Endothelial cell of umbilical vein (primary cell): ENCODE data around the gene ARHGAP20. TPM values are rescaled to one million over a fixed set of nuclear protein-coding genes. Genes with fewer than 3 reads are reported as not detected.

Experiments
- BruUV-seq: library from RNA; stranded (reverse); fragments of 400-500 nt; replicated peaks from 2 replicates; lab custom pipeline; 2021; lab: Mats Ljungman, UMichigan
- CTCF ChIA-PET: fragments of 300-600, 350-600 bp; sonication (Branson Sonifier 250); formaldehyde crosslinking; loops from one replicate; lab custom pipeline; 2021; ENCODE audit warnings: antibody characterized with exemption, inconsistent platforms; lab: Charles Lee
- POLR2A ChIA-PET: fragments of 300-600, 350-600 bp; sonication (Branson Sonifier 250); formaldehyde crosslinking; loops from one replicate; lab custom pipeline; 2021; ENCODE audit warnings: antibody characterized with exemption, inconsistent platforms; lab: Charles Lee
- DNase-seq: peaks from one replicate; pipeline ENCODE4 v3.0.0-alpha.2; 2011; ENCODE audit warnings: low read depth, low spot score
- FAIRE-seq: peaks from 2 replicates; lab custom pipeline; 2011; peaks lifted over from hg19 to GRCh38; lab: Jason Lieb, UNC
- H2AFZ ChIP-seq: 2 replicates; pipeline ENCODE4 v1.6.0; 2012; ENCODE audit warnings: low read depth, low read length, control low read depth, inconsistent platforms
- H3K27ac ChIP-seq: 2 replicates; pipeline ENCODE4 v1.5.1; 2011; ENCODE audit warnings: low read depth, mild to moderate bottlenecking, control low read depth, low read length, moderate library complexity; ENCODE audit not compliant: insufficient read depth
- H3K27me3 ChIP-seq, 2 experiments: 2 replicates each; pipeline versions ENCODE4 v1.6.0 to v1.6.1; 2011; ENCODE audit warnings: low read length in 2 of 2, mixed read lengths in 1 of 2; ENCODE audit not compliant: control insufficient read depth in 2 of 2, insufficient read depth in 2 of 2
- H3K36me3 ChIP-seq, 2 experiments: 2 replicates in 1 of 2; 3 replicates in 1 of 2; pipeline ENCODE4 v1.5.1; 2011; ENCODE audit warnings: low read length in 2 of 2, mild to moderate bottlenecking in 1 of 2, moderate library complexity in 1 of 2; ENCODE audit not compliant: control insufficient read depth in 2 of 2, insufficient read depth in 2 of 2; ENCODE audit errors: extremely low read depth in 1 of 2
- H3K4me1 ChIP-seq: 3 replicates; pipeline ENCODE4 v1.5.1; 2011; ENCODE audit warnings: mild to moderate bottlenecking, low read length; ENCODE audit not compliant: control insufficient read depth, insufficient read depth; ENCODE audit errors: extremely low read depth
- H3K4me2 ChIP-seq: 2 replicates; pipeline ENCODE4 v1.6.1; 2011; ENCODE audit warnings: low read length, control low read depth, mixed read lengths; ENCODE audit not compliant: insufficient read depth
- H3K4me3 ChIP-seq, 3 experiments: fragments of 200-600 bp in 1 of 3; sonication (generic), shearing (Covaris generic) in 1 of 3; replicated peaks in 1 of 3; 2 replicates each; pipeline ENCODE4 v1.5.1; 2011 to 2016; ENCODE audit warnings: control low read depth in 3 of 3, low read length in 3 of 3, mild to moderate bottlenecking in 2 of 3, inconsistent platforms in 1 of 3, low read depth in 1 of 3, moderate library complexity in 1 of 3; ENCODE audit not compliant: insufficient read depth in 1 of 3
- H3K79me2 ChIP-seq: 2 replicates; pipeline ENCODE4 v1.6.0; 2012; ENCODE audit warnings: low read length, inconsistent platforms; ENCODE audit not compliant: control insufficient read depth, insufficient read depth
- H3K9ac ChIP-seq: replicated peaks from 2 replicates; pipeline ENCODE3; 2011; ENCODE audit warnings: low read length, control low read depth; ENCODE audit not compliant: insufficient read depth; ENCODE audit errors: extremely low read depth
- H3K9me1 ChIP-seq: replicated peaks from 3 replicates; pipeline ENCODE4 v1.6.0; 2011; ENCODE audit warnings: mild to moderate bottlenecking, low read length; ENCODE audit not compliant: control insufficient read depth, insufficient read depth; ENCODE audit errors: extremely low read depth
- H3K9me3 ChIP-seq: replicated peaks from 2 replicates; pipeline ENCODE4 v1.5.1; 2012; ENCODE audit warnings: low read length, inconsistent platforms; ENCODE audit not compliant: control insufficient read depth, insufficient read depth
- H4K20me1 ChIP-seq: replicated peaks from 2 replicates; pipeline ENCODE3; 2011; ENCODE audit warnings: mild to moderate bottlenecking, low read length; ENCODE audit not compliant: control insufficient read depth, insufficient read depth; ENCODE audit errors: extremely low read depth
- CTCF ChIP-seq, 2 donors: IDR thresholded peaks; 1 replicate in 1 of 2; 2 replicates in 1 of 2; pipeline ENCODE4 v1.5.1; 2011; ENCODE audit warnings: low read length in 2 of 2, mild to moderate bottlenecking in 2 of 2, moderate library complexity in 2 of 2, control low read depth in 1 of 2, inconsistent platforms in 1 of 2, low read depth in 1 of 2; ENCODE audit not compliant: insufficient read depth in 1 of 2; ENCODE audit errors: extremely low read depth in 1 of 2
- FOS ChIP-seq: IDR thresholded peaks from 2 replicates; pipeline ENCODE4 v1.6.1; 2011; ENCODE audit warnings: mild to moderate bottlenecking, low read length, moderate library complexity, borderline replicate concordance; ENCODE audit not compliant: insufficient read depth
- GATA2 ChIP-seq: IDR thresholded peaks from 2 replicates; pipeline ENCODE4 v1.7.0; 2011; ENCODE audit warnings: low read depth, mild to moderate bottlenecking, moderate library complexity, mixed read lengths, low read length; ENCODE audit not compliant: insufficient read length, insufficient read depth
- JUN ChIP-seq: IDR thresholded peaks from 2 replicates; pipeline ENCODE4 v1.6.1; 2011; ENCODE audit warnings: borderline replicate concordance, low read depth; ENCODE audit not compliant: insufficient read length, insufficient read depth
- MAX ChIP-seq: IDR thresholded peaks from 2 replicates; pipeline ENCODE4 v1.6.1; 2011; ENCODE audit not compliant: insufficient read depth, insufficient read length
- POLR2A ChIP-seq: IDR thresholded peaks from 2 replicates; pipeline ENCODE4 v1.6.1; 2012; ENCODE audit warnings: low read depth, mild to moderate bottlenecking, control low read depth, low read length
- POLR2AphosphoS5 ChIP-seq: IDR thresholded peaks from 2 replicates; pipeline ENCODE4 v1.6.1; 2012; ENCODE audit warnings: low read depth, mild to moderate bottlenecking, control low read depth, low read length, moderate library complexity; ENCODE audit not compliant: insufficient read depth
- dilution Hi-C: fragments of 300-500 bp; cut with MboI; formaldehyde crosslinking; loops from one replicate; pipeline ENCODE4 v1.15.0; 2019; ENCODE audit warnings: low sequenced_read_pairs; ENCODE audit not compliant: extremely low pct_ligation_motif_present
- intact Hi-C: fragments of 100-400 bp; cut with micrococcal nuclease; formaldehyde crosslinking; loops from one replicate; pipeline ENCODE4 v1.10.0; 2022
- polyA plus RNA-seq, 4 experiments: library from polyadenylated mRNA; depleted of rRNA in 3 of 4; stranded (reverse) in 3 of 4; unstranded in 1 of 4; fragments of >200 nt; gene quantifications; 2 replicates each; pipeline versions ENCODE4 v1.2.1 to v1.2.3, GENCODE V29; 2011 to 2012; ENCODE audit warnings: missing spikeins in 1 of 4
- total RNA-seq: library from RNA; stranded (reverse); gene quantifications from 2 replicates; pipeline ENCODE4 v1.2.3, GENCODE V29; 2021

ARHGAP20 gene
- total and polyA plus RNA-seq, 2 donors (not counting 3 experiments of a cell fraction or from before 2014, with no cell fraction given) = 0.51 to 1.1 TPM

GRCh38 chr11:110713449-110713776, 1.2 kb upstream of the ARHGAP20 start:
- H3K79me2 ChIP-seq = no peaks in the 10 kb centered on the region
- no peak for DNase-seq
- TF ChIP-seq JUN = no peak
- no peak for TF ChIP-seq FOS
- no peak for TF ChIP-seq CTCF (IDR thresholded peaks at IDR 0.05; ENCODE audit: extremely low read depth in 1 of 2, insufficient read depth in 1 of 2, low read depth in 1 of 2, low read length in 2 of 2)
- TF ChIP-seq GATA2 = no peak
- no peak for TF ChIP-seq POLR2AphosphoS5
- TF ChIP-seq MAX = no peak
- no peak for TF ChIP-seq POLR2A
- H3K27me3 ChIP-seq = no peaks in the 10 kb centered on the region
- H3K36me3 ChIP-seq = no peaks in the 10 kb centered on the region
- H3K4me1 ChIP-seq = peaks cover 21% of the 10 kb centered on the region
- H3K4me3 ChIP-seq = no peak overlapping the region
- ChIA-PET POLR2A (no interaction called here), CTCF (interaction anchor here (1.1 to 1.3 kb wide), 4 partner anchors 10 to 518 kb away, joined by 3 to 13 read pairs (median 4); no protein-coding TSS in a partner anchor)
- no TSS peak for BruUV-seq
- FAIRE-seq = no peak
- H3K9ac ChIP-seq = no peak overlapping the region
- H3K9me1 ChIP-seq = no peaks in the 10 kb centered on the region
- no peaks in the 10 kb centered on the region for H4K20me1 ChIP-seq
- no peaks in the 10 kb centered on the region for H3K9me3 ChIP-seq
- H3K27ac ChIP-seq = no peak overlapping the region
- intact Hi-C loops (loop anchor here (1.0 to 10.0 kb wide), 8 partner anchors 64 to 1826 kb away; no protein-coding TSS in a partner anchor), dilution Hi-C loops (no loop called here)
- peak overlapping the region; percentile 94 for H2AFZ ChIP-seq
- peak overlapping the region; percentile 84 for H3K4me2 ChIP-seq
